ES-I3 (cell line): ENCODE data around the gene MMP3.
"Not testable (repeated sequence)": the region's sequence is repeated elsewhere in the genome, so short reads cannot be mapped to it uniquely, and the experiment has no call there.

Experiments
- H3K36me3 ChIP-seq: 2 replicates; pipeline ENCODE4 v1.6.1; 2013; ENCODE audit warnings: mild to moderate bottlenecking, low read length, control low read depth, moderate library complexity; ENCODE audit not compliant: insufficient read depth
- H3K4me1 ChIP-seq: 2 replicates; pipeline ENCODE4 v1.6.1; 2013; ENCODE audit warnings: mild to moderate bottlenecking, control low read depth, low read length; ENCODE audit not compliant: insufficient read depth
- H3K9ac ChIP-seq: 2 replicates; pipeline ENCODE4 v1.6.1; 2013; ENCODE audit warnings: low read depth, mild to moderate bottlenecking, low read length, moderate library complexity
- H3K9me3 ChIP-seq: 2 replicates; pipeline ENCODE4 v1.6.1; 2013; ENCODE audit warnings: mild to moderate bottlenecking, low read length, moderate library complexity; ENCODE audit not compliant: control insufficient read depth, insufficient read depth

Gene MMP3

DNA sequence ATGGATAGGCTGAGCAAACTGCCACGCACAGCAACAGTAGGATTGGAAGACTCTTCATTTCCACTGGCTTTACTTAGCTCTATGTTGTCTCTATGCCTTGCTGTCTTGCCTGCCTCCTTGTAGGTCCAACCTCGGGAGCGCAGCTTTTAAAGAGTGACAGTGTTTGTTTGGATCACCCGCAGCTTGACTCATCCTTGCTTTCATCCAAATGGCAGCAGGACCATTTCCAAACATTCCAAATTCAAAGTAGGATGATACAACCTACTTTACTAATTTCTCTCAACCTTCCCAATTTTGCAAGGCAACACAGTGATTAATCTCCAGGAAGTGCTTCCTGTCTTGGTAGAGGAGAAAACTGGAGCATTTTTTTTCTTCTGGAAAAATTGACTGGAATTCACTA is at the start of gene MMP3:
Gene MMP3 (minus strand): TSS at position 121 of the 400 bp plus-strand sequence. CDS start 63 bp downstream, at position 58.
- Histone ChIP-seq H3K4me1 (no peaks in the 10 kb centered on the region), H3K9ac (no peak within 1 kb of the TSS), H3K9me3 (no peaks in the 10 kb centered on the region), H3K36me3 (no peaks in the 10 kb centered on the region)

DNA sequence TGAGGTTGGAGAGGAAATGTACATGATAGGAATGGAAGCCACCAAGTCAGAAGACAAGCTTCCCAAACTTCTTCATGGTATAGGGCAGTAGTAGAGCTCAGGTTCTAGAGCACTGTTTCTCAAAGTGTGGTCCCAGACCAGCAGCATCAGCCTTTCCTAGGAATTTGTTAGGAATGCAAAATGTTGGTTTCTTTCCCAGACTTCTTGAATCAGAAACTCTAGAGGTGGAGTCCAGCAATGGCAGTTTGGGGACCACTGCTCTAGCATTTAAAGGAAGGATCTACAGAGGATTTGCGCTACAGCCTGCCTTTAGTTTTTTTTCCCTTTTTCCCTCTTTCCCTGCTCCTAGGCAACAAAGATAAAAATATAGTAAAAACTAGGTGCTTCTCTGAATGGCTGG is 48.3 kb upstream of the MMP3 start:
- no peak overlapping the region for H3K9ac ChIP-seq
- H3K9me3 ChIP-seq: no peaks in the 10 kb centered on the region
- H3K36me3 ChIP-seq: no peaks in the 10 kb centered on the region
- no peaks in the 10 kb centered on the region for H3K4me1 ChIP-seq

DNA sequence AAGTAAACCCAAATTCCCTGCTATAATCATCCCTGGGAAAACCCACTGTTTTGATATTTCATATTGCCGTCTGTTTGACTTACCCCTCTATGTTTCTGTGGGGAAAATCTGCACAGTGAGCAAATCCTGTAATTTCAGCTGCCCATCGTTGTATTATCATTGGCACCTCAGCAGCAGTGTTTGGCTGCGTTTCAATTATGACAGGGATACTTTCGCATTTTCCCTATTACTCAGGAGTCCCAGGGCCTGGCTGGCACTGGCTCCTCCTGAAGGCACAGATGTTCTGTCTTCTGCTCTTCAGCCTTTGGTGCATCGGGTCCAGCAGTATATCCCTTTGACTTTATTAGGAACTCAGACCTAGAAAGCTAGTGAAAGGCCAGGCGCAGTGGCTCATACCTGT is 43.6 kb upstream of the MMP3 start:
- H3K9ac ChIP-seq: no peak overlapping the region
- no peaks in the 10 kb centered on the region for H3K4me1 ChIP-seq
- H3K36me3 ChIP-seq: no peaks in the 10 kb centered on the region

DNA sequence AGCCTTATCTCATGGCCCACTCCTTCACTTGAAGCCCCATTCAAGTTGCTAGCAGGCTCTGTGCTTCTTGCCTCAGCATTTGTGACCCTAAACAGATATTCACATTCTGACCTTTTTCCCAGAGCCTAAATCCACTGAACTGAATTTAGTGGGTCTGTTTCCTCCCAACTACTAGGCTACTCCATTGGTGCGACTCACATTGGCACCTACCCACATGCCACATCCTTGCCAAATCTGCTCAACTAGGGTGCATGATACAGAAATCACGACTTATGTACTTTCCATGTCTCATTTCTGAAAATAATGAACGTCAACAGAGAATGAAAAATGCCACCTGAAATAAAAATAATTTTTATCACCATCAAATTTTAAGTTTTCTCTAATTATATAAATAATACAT is 39.7 kb upstream of the MMP3 start:
- Histone ChIP-seq H3K9ac (no peak overlapping the region), H3K36me3 (no peaks in the 10 kb centered on the region), H3K9me3 (no peaks in the 10 kb centered on the region), H3K4me1 (no peaks in the 10 kb centered on the region)

More for the DNA sequence above, 43.6 kb upstream of the MMP3 start:
- H3K9me3 ChIP-seq: no peaks in the 10 kb centered on the region

DNA sequence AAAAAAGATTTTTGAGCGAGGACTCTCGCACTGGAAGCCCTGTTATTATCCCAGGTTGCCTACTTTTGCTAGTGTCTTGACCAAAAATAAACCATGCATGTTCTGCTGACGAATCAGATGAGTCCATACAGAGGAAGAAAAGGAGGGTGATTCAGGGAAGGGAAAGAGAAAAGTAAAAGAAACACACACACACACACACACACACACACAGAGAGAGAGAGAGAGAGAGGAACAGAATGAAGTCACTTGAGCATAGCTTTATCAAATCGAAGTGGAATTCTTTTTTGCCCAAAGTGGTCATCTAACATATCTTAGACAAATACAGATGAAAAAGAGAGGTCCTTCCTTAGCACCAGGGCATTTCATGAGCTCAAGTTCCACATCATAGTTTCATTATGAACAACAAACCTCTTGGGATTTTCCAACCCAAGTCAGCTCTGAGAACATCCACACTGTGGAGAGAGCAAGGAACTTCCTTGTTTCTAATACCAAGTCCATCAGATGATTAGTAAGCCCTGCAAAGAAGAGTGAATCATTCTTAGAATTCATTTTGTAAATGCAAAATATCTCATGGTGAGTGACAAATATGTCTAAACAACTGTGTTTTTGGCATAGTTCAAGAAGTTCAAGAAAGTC is 39.1 kb upstream of the MMP3 start:
- Histone ChIP-seq H3K4me1 (no peaks in the 10 kb centered on the region), H3K36me3 (no peaks in the 10 kb centered on the region), H3K9ac (no peak overlapping the region), H3K9me3 (no peaks in the 10 kb centered on the region)

DNA sequence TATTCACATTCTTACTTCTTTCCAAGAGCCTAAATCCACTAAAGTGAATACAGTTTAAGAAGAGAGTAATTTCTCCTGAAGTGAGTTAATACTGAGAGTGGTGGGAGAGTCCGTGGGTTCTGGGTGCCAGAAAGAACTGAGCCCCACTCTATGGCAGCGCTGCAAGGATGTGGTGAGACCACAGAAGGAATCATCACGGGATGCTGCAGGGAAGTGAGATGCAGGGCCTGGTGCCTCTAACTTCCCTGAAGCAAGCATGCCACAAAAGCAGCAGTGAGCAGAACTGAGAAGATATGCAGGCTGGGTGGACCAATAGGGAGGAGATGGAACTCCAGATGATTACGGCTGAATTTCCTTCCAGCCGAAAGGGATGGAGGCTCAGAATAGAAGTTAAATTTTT is 36.4 kb upstream of the MMP3 start:
- H3K9me3 ChIP-seq: no peaks in the 10 kb centered on the region
- no peaks in the 10 kb centered on the region; the same call in 1 of the 2 replicates for H3K4me1 ChIP-seq
- H3K9ac ChIP-seq: no peak overlapping the region

DNA sequence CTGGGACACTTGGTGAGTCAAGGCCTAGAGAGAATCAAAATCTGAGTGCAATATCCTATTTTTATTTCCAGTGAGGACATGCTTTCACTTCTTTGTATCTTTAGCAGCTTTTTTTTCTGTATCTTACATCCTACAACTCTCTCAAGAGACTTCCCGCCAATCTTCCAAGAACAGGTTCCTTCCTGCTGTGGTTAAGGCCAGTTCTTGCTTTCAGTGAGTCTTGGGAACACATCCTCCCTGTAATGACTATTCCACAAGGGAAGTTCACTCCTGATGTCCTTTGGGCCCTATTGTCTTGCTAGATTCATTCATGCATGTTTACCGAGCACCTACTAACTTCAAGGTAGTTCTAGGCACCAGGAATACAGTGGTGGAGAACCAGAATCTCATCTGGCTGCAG is 35.2 kb upstream of the MMP3 start:
- no peaks in the 10 kb centered on the region for H3K36me3 ChIP-seq
- no peaks in the 10 kb centered on the region for H3K9me3 ChIP-seq
- no peak overlapping the region for H3K9ac ChIP-seq
- no peaks in the 10 kb centered on the region; the same call in 1 of the 2 replicates for H3K4me1 ChIP-seq

More for the DNA sequence above, 36.4 kb upstream of the MMP3 start:
- H3K36me3 ChIP-seq: no peaks in the 10 kb centered on the region

DNA sequence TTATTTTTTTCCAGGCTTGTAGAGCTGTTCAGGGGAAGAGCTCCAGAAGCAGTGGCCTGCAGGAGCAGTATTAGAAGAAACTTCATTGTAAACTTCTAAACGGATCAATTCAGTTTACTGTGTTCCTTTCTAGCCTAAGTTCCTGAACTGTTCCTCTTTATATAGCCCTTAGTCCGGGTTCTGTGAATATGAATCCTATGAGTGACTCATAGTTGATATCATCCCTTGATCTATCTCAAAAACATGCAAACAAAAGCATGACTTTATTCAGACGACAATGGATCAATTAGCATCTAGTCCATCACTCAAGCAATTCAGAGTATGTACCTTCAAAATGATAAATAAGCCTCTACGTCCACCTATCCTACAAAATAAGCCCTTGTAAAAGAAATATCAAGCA is 31.4 kb upstream of the MMP3 start, which contains the start of gene MMP12:
Gene MMP12 (minus strand): TSS at position 131 of the 400 bp plus-strand sequence. CDS start 45 bp downstream, at position 86.
- H3K4me1 ChIP-seq: no peaks in the 10 kb centered on the region; the same call in 1 of the 2 replicates
- H3K9me3 ChIP-seq: no peaks in the 10 kb centered on the region
- no peaks in the 10 kb centered on the region for H3K36me3 ChIP-seq
- no peak within 1 kb of the TSS for H3K9ac ChIP-seq

DNA sequence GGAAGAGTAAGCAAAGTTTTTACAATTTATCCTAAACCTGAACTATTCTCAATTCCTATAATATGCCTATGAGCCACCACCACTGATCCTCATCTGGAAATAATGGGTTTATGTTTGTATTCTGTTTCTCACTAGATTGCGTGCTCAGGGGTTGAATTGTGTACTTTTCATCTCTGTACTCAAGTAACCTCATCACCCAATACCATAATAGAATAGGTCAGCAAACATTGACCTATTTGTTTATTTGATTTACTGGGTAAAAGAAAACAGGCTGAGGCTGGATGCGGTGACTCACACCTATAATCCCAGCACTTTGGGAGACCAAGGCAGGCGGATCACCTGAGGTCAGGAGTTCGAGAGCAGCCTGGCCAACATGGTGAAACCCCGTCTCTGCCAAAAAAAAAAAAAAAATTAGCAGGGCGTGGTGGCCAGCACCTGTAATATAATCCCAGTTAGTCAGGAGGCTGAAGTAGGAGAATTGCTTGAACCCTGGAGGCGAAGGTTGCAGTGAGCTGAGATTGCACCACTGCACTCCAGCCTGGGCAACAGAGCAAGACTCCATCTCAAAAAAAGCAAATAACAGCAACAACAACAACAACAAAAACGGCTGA is 26.1 kb upstream of the MMP3 start:
- H3K36me3 ChIP-seq, H3K9me3 ChIP-seq, H3K9ac ChIP-seq, H3K4me1 ChIP-seq: not testable (repeated sequence)

DNA sequence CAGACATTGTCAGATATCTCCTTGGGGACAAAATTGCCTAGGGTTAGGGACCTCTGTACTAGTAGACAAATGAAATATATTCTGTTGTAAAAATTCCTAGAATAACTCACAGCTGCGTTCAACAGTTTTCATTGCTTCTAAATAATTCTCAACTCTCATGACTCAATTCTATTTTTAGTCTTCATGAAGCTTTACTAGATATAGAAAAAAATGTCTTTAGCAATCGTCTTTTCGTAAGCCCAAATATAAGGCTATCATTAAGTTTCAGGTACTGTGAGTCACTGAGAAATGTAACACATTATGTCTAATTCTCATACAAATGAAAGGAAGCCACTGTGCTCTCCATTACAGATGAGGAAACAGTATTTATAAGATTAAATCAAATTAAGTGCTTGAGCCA is 24.9 kb upstream of the MMP3 start:
- Histone ChIP-seq H3K4me1 (no peaks in the 10 kb centered on the region), H3K36me3 (no peaks in the 10 kb centered on the region), H3K9ac (no peak overlapping the region)

DNA sequence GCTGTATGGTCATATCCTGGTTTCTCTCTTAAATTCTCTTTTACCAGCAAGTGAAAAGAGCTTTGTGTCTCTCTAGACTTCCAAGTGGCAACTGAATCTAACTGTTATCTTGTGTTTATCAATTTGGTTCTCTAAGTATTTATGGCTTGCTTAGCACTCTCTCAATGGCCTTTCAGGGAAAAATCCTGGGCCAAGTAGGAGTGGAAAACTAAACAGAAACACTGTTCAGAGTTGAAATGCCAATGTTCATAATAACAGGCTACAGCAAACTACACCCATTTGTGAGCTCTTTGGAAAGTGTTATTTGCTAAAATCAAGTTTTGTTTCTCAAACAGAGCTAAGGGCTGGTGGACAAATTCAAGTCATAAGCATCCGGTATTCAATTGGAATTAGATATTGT is 21.3 kb upstream of the MMP3 start:
- no peaks in the 10 kb centered on the region for H3K36me3 ChIP-seq
- no peaks in the 10 kb centered on the region for H3K4me1 ChIP-seq
- no peaks in the 10 kb centered on the region for H3K9me3 ChIP-seq
- H3K9ac ChIP-seq: no peak overlapping the region

More for the DNA sequence above, 24.9 kb upstream of the MMP3 start:
- H3K9me3 ChIP-seq: no peaks in the 10 kb centered on the region

DNA sequence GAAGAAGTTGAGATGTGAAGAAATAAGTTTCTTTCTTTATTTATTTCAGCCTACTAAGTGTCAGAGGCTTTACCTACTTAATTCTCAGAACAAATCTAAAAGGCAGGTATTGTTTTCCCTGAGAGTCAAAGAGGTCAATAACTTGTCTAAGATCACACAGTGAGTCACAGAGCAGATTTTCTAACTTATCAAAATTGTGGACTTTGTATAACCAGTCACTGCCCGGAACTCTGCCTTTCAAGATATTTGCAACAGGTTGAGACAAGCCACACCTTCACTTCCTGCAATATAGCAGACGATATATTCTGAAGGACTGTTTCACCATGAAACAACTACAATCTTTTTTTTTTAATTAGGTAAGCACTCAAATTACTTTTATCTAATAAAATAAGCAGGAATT is 10.5 kb upstream of the MMP3 start:
- Histone ChIP-seq H3K4me1 (no peaks in the 10 kb centered on the region), H3K36me3 (no peaks in the 10 kb centered on the region), H3K9ac (no peak overlapping the region), H3K9me3 (no peaks in the 10 kb centered on the region)

DNA sequence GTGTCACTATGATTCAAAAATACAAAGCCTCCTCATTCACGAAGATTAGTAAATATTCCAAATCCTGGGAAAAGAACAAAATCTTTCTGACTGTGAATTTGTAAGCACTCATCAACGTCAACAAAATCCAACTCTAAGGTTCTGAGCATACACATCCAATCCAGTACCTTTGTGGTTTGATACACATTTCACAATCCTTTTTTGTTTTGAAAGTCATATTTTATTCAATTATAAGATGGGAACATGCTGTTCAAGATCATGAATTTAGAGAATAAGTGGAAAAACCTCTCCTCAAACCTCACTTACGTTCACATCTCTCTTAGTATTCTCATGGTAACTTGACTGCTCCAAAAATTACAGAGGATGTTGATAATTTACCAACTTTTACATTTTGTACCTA is 9.6 kb upstream of the MMP3 start:
- no peaks in the 10 kb centered on the region for H3K36me3 ChIP-seq
- no peaks in the 10 kb centered on the region for H3K4me1 ChIP-seq
- H3K9me3 ChIP-seq: no peaks in the 10 kb centered on the region
- no peak overlapping the region for H3K9ac ChIP-seq

DNA sequence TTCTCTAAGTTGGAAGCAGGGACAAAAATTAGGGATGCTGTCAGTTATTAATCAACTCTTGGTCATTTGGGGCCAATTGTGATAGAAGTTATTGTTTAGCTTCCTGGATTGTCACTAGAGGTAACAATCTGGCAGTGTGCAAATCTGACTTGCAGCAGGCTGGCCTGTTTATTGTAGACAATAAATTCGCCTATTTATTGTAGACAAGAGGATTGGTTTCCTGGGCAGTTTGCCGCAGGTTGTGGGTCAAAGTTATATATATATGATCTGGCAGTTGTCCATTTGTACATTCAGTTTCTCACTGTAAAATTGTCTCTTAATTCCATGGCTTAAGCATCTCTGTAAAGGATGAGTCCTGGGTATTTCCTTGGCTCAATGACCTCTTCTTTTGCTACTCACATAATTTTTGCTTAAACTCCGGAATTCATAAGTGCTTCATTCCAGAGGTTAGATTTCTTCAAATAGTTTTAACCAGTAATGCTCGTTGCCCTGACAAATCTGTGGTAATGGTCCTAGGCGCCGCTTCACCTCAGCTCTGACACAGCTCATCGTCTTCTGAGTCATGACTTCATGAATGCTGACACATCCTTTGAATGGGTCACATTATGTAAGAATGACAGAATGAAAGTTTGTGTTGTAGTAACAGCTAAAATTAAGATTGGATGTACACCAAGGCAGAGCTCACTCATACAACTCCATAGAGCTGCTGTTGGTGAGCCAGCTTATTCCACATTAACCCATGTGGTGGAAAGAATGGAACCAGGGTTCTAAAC is 7.8 kb upstream of the MMP3 start:
- Histone ChIP-seq H3K9me3 (no peaks in the 10 kb centered on the region), H3K36me3 (no peaks in the 10 kb centered on the region), H3K9ac (no peak overlapping the region), H3K4me1 (no peaks in the 10 kb centered on the region)

DNA sequence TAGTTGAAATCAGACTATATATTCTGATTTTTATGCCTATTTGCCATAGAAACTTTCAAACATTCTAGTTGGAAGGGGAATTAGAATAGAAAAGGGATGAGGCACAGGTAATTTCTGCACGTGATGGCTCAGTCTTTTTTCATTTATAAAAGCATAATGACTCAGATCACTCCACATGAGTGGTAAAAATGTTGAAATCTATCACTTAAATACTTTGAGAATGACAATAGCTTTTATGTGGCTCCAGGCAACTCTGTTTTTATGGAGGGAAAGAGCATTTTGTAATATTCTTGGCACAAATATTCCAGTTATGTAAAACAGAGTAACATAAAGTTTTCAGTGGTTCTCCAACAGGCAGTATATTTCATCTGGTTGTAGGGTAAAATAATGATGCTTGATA is 5.9 kb upstream of the MMP3 start:
- Histone ChIP-seq H3K4me1 (no peaks in the 10 kb centered on the region), H3K9me3 (no peaks in the 10 kb centered on the region), H3K9ac (no peak overlapping the region), H3K36me3 (no peaks in the 10 kb centered on the region)
